HepG2 (cell line): ENCODE results near the gene CCBE1. TPM values are rescaled to one million over a fixed set of nuclear protein-coding genes. Genes with fewer than 3 reads are reported as not detected.

Experiments used
- ATAC-seq: fragments of 200-7000 bp; cut with Tn5 transposase; 3 replicates; pipeline ENCODE4 v1.9.1; 2020; ENCODE audit warnings: mild to moderate bottlenecking, moderate library complexity
- BruUV-seq: library from RNA; stranded (reverse); fragments of 400-500 nt; replicated peaks from 2 replicates; lab custom pipeline; 2021; lab: Mats Ljungman, UMichigan
- CTCF ChIA-PET: fragments of 300-600 bp; formaldehyde crosslinking; extraction: SDS; loops from one replicate; lab custom pipeline; 2021; ENCODE audit warnings: low total read pairs, inconsistent platforms, low intra/inter-chr PET ratio; lab: Yijun Ruan, JAX
- POLR2A ChIA-PET: fragments of 350-600 bp; sonication (Branson Sonifier 250); formaldehyde crosslinking; loops from one replicate; lab custom pipeline; 2020; ENCODE audit warnings: antibody characterized with exemption, inconsistent platforms; lab: Yijun Ruan, JAX
- DNase-seq: peaks from one replicate; pipeline ENCODE4 v3.0.0-alpha.2; 2015; ENCODE audit warnings: low spot score
- FAIRE-seq: peaks from 3 replicates; lab custom pipeline; 2011; peaks lifted over from hg19 to GRCh38; lab: Jason Lieb, UNC
- H2AFZ ChIP-seq: one replicate; pipeline ENCODE4 v1.6.1; 2011; ENCODE audit warnings: low read length, inconsistent platforms
- H3K27ac ChIP-seq: fragments of 300-600 bp; 3 replicates; pipeline ENCODE4 v1.8.0; 2011; ENCODE audit warnings: mixed run types, mild to moderate bottlenecking, mixed read lengths, low read length, inconsistent platforms; ENCODE audit not compliant: insufficient read depth; ENCODE audit errors: extremely low read length
- H3K27me3 ChIP-seq, 2 experiments: fragments of 200-600 bp in 1 of 2; 2 replicates in 1 of 2; 3 replicates in 1 of 2; pipeline versions ENCODE4 v1.6.0 to v1.8.0; 2011; ENCODE audit warnings: low read length in 2 of 2, mild to moderate bottlenecking in 2 of 2, moderate library complexity in 2 of 2, inconsistent platforms in 1 of 2; ENCODE audit not compliant: insufficient read depth in 2 of 2, control insufficient read depth in 1 of 2
- H3K36me3 ChIP-seq, 2 experiments: fragments of 200-600 bp in 1 of 2; replicated peaks in 1 of 2; 2 replicates in 1 of 2; 3 replicates in 1 of 2; pipeline versions ENCODE4 v1.5.1 to v1.8.0; 2011; ENCODE audit warnings: low read length in 2 of 2, inconsistent platforms in 1 of 2; ENCODE audit not compliant: insufficient read depth in 2 of 2, control insufficient read depth in 1 of 2
- H3K4me1 ChIP-seq: 2 replicates; pipeline ENCODE4 v1.5.1; 2012; ENCODE audit warnings: low read length, inconsistent platforms; ENCODE audit not compliant: insufficient read depth
- H3K4me2 ChIP-seq: 2 replicates; pipeline ENCODE4 v1.6.0; 2011; ENCODE audit warnings: low read depth, low read length, inconsistent platforms
- H3K4me3 ChIP-seq, 3 experiments: fragments of 200-600 bp in 1 of 3; sonication (generic), shearing (Covaris generic) in 1 of 3; replicated peaks in 1 of 3; 2 replicates each; pipeline ENCODE4 v1.5.1; 2011 to 2016; ENCODE audit warnings: low read length in 3 of 3, inconsistent platforms in 2 of 3, low read depth in 2 of 3, mild to moderate bottlenecking in 2 of 3, control low read depth in 1 of 3, mixed read lengths in 1 of 3; ENCODE audit not compliant: insufficient read depth in 1 of 3
- H3K79me2 ChIP-seq: one replicate; pipeline ENCODE4 v1.6.1; 2011; ENCODE audit warnings: low read length, inconsistent platforms; ENCODE audit not compliant: insufficient read depth
- H3K9ac ChIP-seq: 2 replicates; pipeline ENCODE4 v1.6.0; 2011; ENCODE audit warnings: mild to moderate bottlenecking, low read depth, low read length, inconsistent platforms; ENCODE audit not compliant: insufficient read depth
- H3K9me3 ChIP-seq: 2 replicates; pipeline ENCODE4 v1.5.1; 2012; ENCODE audit warnings: mild to moderate bottlenecking, low read length
- H4K20me1 ChIP-seq: 2 replicates; pipeline ENCODE4 v1.6.0; 2011; ENCODE audit warnings: inconsistent platforms, mild to moderate bottlenecking, low read length, moderate library complexity; ENCODE audit not compliant: insufficient read depth
- FOXC1 ChIP-seq: sonication (generic); formaldehyde crosslinking; IDR thresholded peaks from 2 replicates; pipeline ENCODE4 v1.8.0; 2022; ENCODE audit warnings: mild to moderate bottlenecking, missing genetic modification reagents, borderline replicate concordance
- FOXO1 ChIP-seq: sonication (generic); formaldehyde crosslinking; IDR thresholded peaks from 2 replicates; pipeline ENCODE4 v1.4.0; 2020; ENCODE audit warnings: missing genetic modification reagents
- KDM6A ChIP-seq: IDR thresholded peaks from 2 replicates; pipeline ENCODE4 v1.6.1; 2016; ENCODE audit warnings: low read depth
- LBX2 ChIP-seq: sonication (generic); formaldehyde crosslinking; IDR thresholded peaks from 2 replicates; pipeline ENCODE4 v1.5.0; 2020; ENCODE audit warnings: missing genetic modification reagents, mild to moderate bottlenecking, borderline replicate concordance
- POLR2G ChIP-seq: fragments of 200-400 bp; formaldehyde crosslinking; IDR thresholded peaks from 2 replicates; pipeline ENCODE4 v1.6.1; 2018; ENCODE audit warnings: mild to moderate bottlenecking, low read depth, low read length, moderate library complexity
- RERE ChIP-seq: IDR thresholded peaks from 2 replicates; pipeline ENCODE4 v1.6.1; 2016; ENCODE audit warnings: low read depth, missing genetic modification reagents, missing compliant biosample characterization
- ZHX1 ChIP-seq: sonication (generic); formaldehyde crosslinking; IDR thresholded peaks from 2 replicates; pipeline ENCODE4 v1.8.1; 2022; ENCODE audit warnings: low read depth, mild to moderate bottlenecking, missing genetic modification reagents
- ZNF12 ChIP-seq: sonication (generic); formaldehyde crosslinking; IDR thresholded peaks from 2 replicates; pipeline ENCODE4 v1.5.0; 2020; ENCODE audit warnings: missing genetic modification reagents
- ZNF619 ChIP-seq: sonication (generic); formaldehyde crosslinking; IDR thresholded peaks from 2 replicates; pipeline ENCODE4 v1.4.0; 2020; ENCODE audit warnings: mild to moderate bottlenecking, missing genetic modification reagents
- ZNF687 ChIP-seq: sonication (generic); formaldehyde crosslinking; IDR thresholded peaks from 2 replicates; pipeline ENCODE4 v1.5.1; 2020; ENCODE audit warnings: mild to moderate bottlenecking, missing genetic modification reagents, moderate library complexity
- WGBS: methylation state at CpG from one replicate; pipeline ENCODE4 v1.1.6; 2017; ENCODE audit warnings: low lambda C conversion rate; 5-methylcytosine and 5-hydroxymethylcytosine counted together
- in situ Hi-C: cut with HindIII; loops from 2 replicates; pipeline ENCODE4 v1.10.0; 2017; ENCODE audit warnings: low pct_unique_long_range_greater_than_20kb; ENCODE audit not compliant: extremely low pct_ligation_motif_present
- intact Hi-C: fragments of 100-400 bp; cut with micrococcal nuclease; formaldehyde crosslinking; loops from one replicate; pipeline ENCODE4 v1.10.0; 2022; ENCODE audit not compliant: unreplicated experiment
- polyA plus RNA-seq, 8 experiments: library from polyadenylated mRNA; depleted of rRNA in 3 of 8; stranded (reverse) in 7 of 8; unstranded in 1 of 8; fragments of >200 nt; fragmentation: Illumina TruSeq in 4 of 8; extraction: Trizol in 4 of 8; gene quantifications; 2 replicates each; pipeline versions ENCODE4 v1.2.1 to v1.2.3, GENCODE V29; 2011 to 2016; ENCODE audit warnings: low read depth in 4 of 8, missing spikeins in 1 of 8, mixed read lengths in 1 of 8; ENCODE audit not compliant: insufficient read depth in 1 of 8
- total RNA-seq, 5 experiments: library from RNA; depleted of rRNA; stranded (reverse); fragments of >200 nt; fragmentation: Illumina TruSeq; extraction: Trizol; gene quantifications; 2 replicates each; pipeline ENCODE4 v1.2.3, GENCODE V29; 2016; ENCODE audit warnings: low read depth in 1 of 5

Gene CCBE1
- total and polyA plus RNA-seq, 2 of the 13 experiments (the other 11 are each of a cell fraction or from before 2014, with no cell fraction given) = not detected

- POLR2A ChIA-PET = no interaction called here
- 5% methylated on average over 5 of the region's 5 CpGs for WGBS
- CTCF ChIA-PET = no interaction called here
- ATAC-seq = no peak
- H3K36me3 ChIP-seq = no peaks in the 10 kb centered on the region
- no peaks in the 10 kb centered on the region for H3K9me3 ChIP-seq
- H4K20me1 ChIP-seq = no peaks in the 10 kb centered on the region
- no peak overlapping the region for H3K9ac ChIP-seq
- no peak overlapping the region for H2AFZ ChIP-seq
- no peak overlapping the region for H3K27ac ChIP-seq
- FAIRE-seq = no peak
- intact Hi-C loops = no loop called here
- H3K79me2 ChIP-seq = no peaks in the 10 kb centered on the region
- DNase-seq = no peak
- H3K4me3 ChIP-seq = no peak overlapping the region
- no peaks in the 10 kb centered on the region for H3K4me1 ChIP-seq
- H3K4me2 ChIP-seq = no peak overlapping the region
- in situ Hi-C loops = no loop called here
- no TSS peak for BruUV-seq
- H3K27me3 ChIP-seq = peaks cover 0 to 18% of the 10 kb centered on the region in 2 experiments; a peak in 2 of 5 replicates
- TF ChIP-seq FOXO1 (CRISPR knock-in tag) = no peak
- TF ChIP-seq ZHX1 (CRISPR knock-in tag) = no peak
- TF ChIP-seq KDM6A = no peak
- no peak for TF ChIP-seq ZNF619
- TF ChIP-seq RERE (CRISPR knock-in tag) = no peak
- TF ChIP-seq FOXC1 (CRISPR knock-in tag) = no peak
- TF ChIP-seq ZNF12 (CRISPR knock-in tag) = no peak
- no peak for TF ChIP-seq LBX2 (CRISPR knock-in tag)
- no peak for TF ChIP-seq POLR2G
- no peak for TF ChIP-seq ZNF687 (CRISPR knock-in tag)
Measured at GRCh38 chr18:59432803-59433597, 264.2 kb downstream of the CCBE1 start.
